NB4 (cell line): ENCODE measurements around the gene THADA.

Source experiments
- POLR2A ChIP-seq: IDR thresholded peaks from 2 replicates; pipeline ENCODE4 v1.6.1; 2011; ENCODE audit warnings: mild to moderate bottlenecking; ENCODE audit not compliant: insufficient read length; ENCODE audit errors: extremely low read depth
- TF ChIP-seq, protein P1 (sequence below): IDR thresholded peaks from one replicate; pipeline ENCODE4 v1.5.1; 2012; ENCODE audit warnings: low read depth, low read length

DNA sequence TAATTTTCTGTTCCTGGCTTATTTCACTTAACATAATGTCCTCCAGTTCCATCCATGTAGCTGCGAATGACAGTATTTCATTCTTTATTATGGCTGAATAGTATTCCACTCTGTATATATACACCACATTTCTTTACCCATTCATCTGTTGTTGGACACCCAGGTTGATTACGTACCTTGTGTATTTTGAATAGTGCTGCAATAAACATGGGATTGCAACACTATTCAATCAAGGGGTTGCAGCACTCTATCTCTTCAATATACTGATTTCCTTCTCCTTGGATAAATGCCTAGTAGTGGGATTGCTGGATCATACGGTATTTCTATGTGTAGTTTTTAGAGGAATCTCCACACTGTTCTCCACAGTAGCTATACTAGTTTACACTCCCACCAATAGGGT lies 61.3 kb downstream of the THADA start:
- TF ChIP-seq, protein P1, sequence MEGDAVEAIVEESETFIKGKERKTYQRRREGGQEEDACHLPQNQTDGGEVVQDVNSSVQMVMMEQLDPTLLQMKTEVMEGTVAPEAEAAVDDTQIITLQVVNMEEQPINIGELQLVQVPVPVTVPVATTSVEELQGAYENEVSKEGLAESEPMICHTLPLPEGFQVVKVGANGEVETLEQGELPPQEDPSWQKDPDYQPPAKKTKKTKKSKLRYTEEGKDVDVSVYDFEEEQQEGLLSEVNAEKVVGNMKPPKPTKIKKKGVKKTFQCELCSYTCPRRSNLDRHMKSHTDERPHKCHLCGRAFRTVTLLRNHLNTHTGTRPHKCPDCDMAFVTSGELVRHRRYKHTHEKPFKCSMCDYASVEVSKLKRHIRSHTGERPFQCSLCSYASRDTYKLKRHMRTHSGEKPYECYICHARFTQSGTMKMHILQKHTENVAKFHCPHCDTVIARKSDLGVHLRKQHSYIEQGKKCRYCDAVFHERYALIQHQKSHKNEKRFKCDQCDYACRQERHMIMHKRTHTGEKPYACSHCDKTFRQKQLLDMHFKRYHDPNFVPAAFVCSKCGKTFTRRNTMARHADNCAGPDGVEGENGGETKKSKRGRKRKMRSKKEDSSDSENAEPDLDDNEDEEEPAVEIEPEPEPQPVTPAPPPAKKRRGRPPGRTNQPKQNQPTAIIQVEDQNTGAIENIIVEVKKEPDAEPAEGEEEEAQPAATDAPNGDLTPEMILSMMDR: no peak
- no peak for TF ChIP-seq POLR2A
